IgD-negative memory B cell (primary cell): Measurements from ENCODE around the gene ENPP6. TPM values are rescaled to one million over a fixed set of nuclear protein-coding genes. Genes with fewer than 3 reads are reported as not detected.
A peak's percentile ranks its signal among the peaks of the same experiment; 100 is the strongest.
"Not testable (repeated sequence)": the region's sequence is repeated elsewhere in the genome, so short reads cannot be mapped to it uniquely, and the experiment has no call there.

ENCODE experiments used
- H3K27ac Mint-ChIP-seq, 3 donors: one replicate each; pipeline ENCODE4 v1.8.0; 2020 to 2022; ENCODE audit warnings: mild to moderate bottlenecking in 3 of 3, mixed read lengths in 3 of 3, moderate library complexity in 1 of 3
- H3K27me3 Mint-ChIP-seq: one replicate; pipeline ENCODE4 v1.8.0; 2021; ENCODE audit warnings: mixed read lengths
- H3K36me3 Mint-ChIP-seq: one replicate; pipeline ENCODE4 v1.8.0; 2020; ENCODE audit warnings: mild to moderate bottlenecking, mixed read lengths
- H3K4me1 Mint-ChIP-seq, 3 donors: one replicate each; pipeline ENCODE4 v1.8.0; 2020 to 2022; ENCODE audit warnings: mixed read lengths in 3 of 3, mild to moderate bottlenecking in 1 of 3
- H3K4me3 Mint-ChIP-seq, 4 donors: one replicate each; pipeline ENCODE4 v1.8.0; 2020 to 2022; ENCODE audit warnings: mild to moderate bottlenecking in 4 of 4, mixed read lengths in 4 of 4, moderate library complexity in 3 of 4
- H3K9me3 Mint-ChIP-seq, 3 donors: one replicate each; pipeline ENCODE4 v1.8.0; 2020 to 2021; ENCODE audit warnings: mixed read lengths in 3 of 3, mild to moderate bottlenecking in 1 of 3
- polyA plus RNA-seq: library from polyadenylated mRNA; unstranded; fragments of 300-500 nt; fragmentation: Illumina TruSeq; gene quantifications from one replicate; pipeline ENCODE4 v1.2.3, GENCODE V29; 2021

ENPP6 gene
- polyA plus RNA-seq, 1 donor from 2014 or later: not detected

GRCh38 chr4:184154199-184154598 is 63.5 kb downstream of the ENPP6 start:
- Mint-ChIP-seq H3K27me3 (peaks cover 18% of the 10 kb centered on the region), H3K36me3 (peaks cover 2% of the 10 kb centered on the region), H3K27ac (no peak overlapping the region), H3K9me3 (peaks cover 0 to 1% (median 0%) of the 10 kb centered on the region in 3 donors), H3K4me3 (no peak overlapping the region), H3K4me1 (no peaks in the 10 kb centered on the region)

GRCh38 chr4:184153781-184154180 is 63.9 kb downstream of the ENPP6 start:
- Mint-ChIP-seq H3K36me3 (peaks cover 2% of the 10 kb centered on the region), H3K4me1 (no peaks in the 10 kb centered on the region), H3K27ac (no peak overlapping the region), H3K9me3 (peaks cover 0 to 1% (median 0%) of the 10 kb centered on the region in 3 donors), H3K4me3 (no peak overlapping the region), H3K27me3 (peaks cover 18% of the 10 kb centered on the region)

- H3K4me1 Mint-ChIP-seq: no peaks in the 10 kb centered on the region
- no peak overlapping the region for H3K27ac Mint-ChIP-seq
- H3K36me3 Mint-ChIP-seq: peaks cover 2% of the 10 kb centered on the region
- H3K9me3 Mint-ChIP-seq: peaks cover 0 to 3% (median 0%) of the 10 kb centered on the region in 3 donors
- peaks cover 16% of the 10 kb centered on the region for H3K27me3 Mint-ChIP-seq
- no peak overlapping the region for H3K4me3 Mint-ChIP-seq
Observed at GRCh38 chr4:184151988-184152485, 65.6 kb downstream of the ENPP6 start.

- peaks cover 2% of the 10 kb centered on the region for H3K36me3 Mint-ChIP-seq
- H3K4me1 Mint-ChIP-seq: no peaks in the 10 kb centered on the region
- H3K9me3 Mint-ChIP-seq: peaks cover 0 to 3% (median 0%) of the 10 kb centered on the region in 3 donors
- H3K4me3 Mint-ChIP-seq: no peak overlapping the region
- no peak overlapping the region for H3K27ac Mint-ChIP-seq
- H3K27me3 Mint-ChIP-seq: peaks cover 9% of the 10 kb centered on the region
Observed at GRCh38 chr4:184150102-184150839, 67.4 kb downstream of the ENPP6 start.

- Mint-ChIP-seq H3K27me3 (peaks cover 8% of the 10 kb centered on the region), H3K4me1 (no peaks in the 10 kb centered on the region), H3K36me3 (peaks cover 2% of the 10 kb centered on the region), H3K4me3 (no peak overlapping the region), H3K9me3 (peaks cover 0 to 3% (median 0%) of the 10 kb centered on the region in 3 donors), H3K27ac (no peak overlapping the region)
Observed at GRCh38 chr4:184148738-184149637, 68.7 kb downstream of the ENPP6 start.

- peaks cover 2% of the 10 kb centered on the region for H3K36me3 Mint-ChIP-seq
- H3K9me3 Mint-ChIP-seq: peaks cover 0 to 4% (median 0%) of the 10 kb centered on the region in 3 donors
- no peak overlapping the region for H3K4me3 Mint-ChIP-seq
- no peak overlapping the region for H3K27ac Mint-ChIP-seq
- no peaks in the 10 kb centered on the region for H3K4me1 Mint-ChIP-seq
- H3K27me3 Mint-ChIP-seq: peaks cover 8% of the 10 kb centered on the region
Observed at GRCh38 chr4:184147858-184148737, 69.6 kb downstream of the ENPP6 start.

GRCh38 chr4:184146951-184147350 is 70.7 kb downstream of the ENPP6 start:
- Mint-ChIP-seq H3K36me3 (no peaks in the 10 kb centered on the region), H3K27ac (no peak overlapping the region), H3K27me3 (peaks cover 3% of the 10 kb centered on the region), H3K4me1 (no peaks in the 10 kb centered on the region), H3K9me3 (peaks cover 0 to 4% (median 0%) of the 10 kb centered on the region in 3 donors), H3K4me3 (peak overlapping the region in 1 of 4 donors; percentile 3)

- no peak overlapping the region for H3K4me3 Mint-ChIP-seq
- H3K27me3 Mint-ChIP-seq: no peaks in the 10 kb centered on the region
- H3K27ac Mint-ChIP-seq: no peak overlapping the region
- H3K36me3 Mint-ChIP-seq: peaks cover 2% of the 10 kb centered on the region
- no peaks in the 10 kb centered on the region for H3K4me1 Mint-ChIP-seq
- peaks cover 0 to 5% (median 4%) of the 10 kb centered on the region in 3 donors for H3K9me3 Mint-ChIP-seq
Observed at GRCh38 chr4:184145596-184145995, 72.1 kb downstream of the ENPP6 start.

GRCh38 chr4:184143770-184144564 is 73.7 kb downstream of the ENPP6 start:
- no peak overlapping the region for H3K27ac Mint-ChIP-seq
- H3K4me1 Mint-ChIP-seq: no peaks in the 10 kb centered on the region
- H3K9me3 Mint-ChIP-seq: peaks cover 0 to 6% (median 5%) of the 10 kb centered on the region in 3 donors
- peaks cover 2% of the 10 kb centered on the region for H3K36me3 Mint-ChIP-seq
- no peak overlapping the region for H3K4me3 Mint-ChIP-seq
- H3K27me3 Mint-ChIP-seq: no peaks in the 10 kb centered on the region

- H3K4me3 Mint-ChIP-seq: no peak overlapping the region
- no peaks in the 10 kb centered on the region for H3K4me1 Mint-ChIP-seq
- H3K27ac Mint-ChIP-seq: peak overlapping the region in 1 of 3 donors; percentile 71
- no peaks in the 10 kb centered on the region for H3K27me3 Mint-ChIP-seq
- peaks cover 2% of the 10 kb centered on the region for H3K36me3 Mint-ChIP-seq
- H3K9me3 Mint-ChIP-seq: peaks cover 2 to 11% (median 8%) of the 10 kb centered on the region in 3 donors
Observed at GRCh38 chr4:184142121-184143000, 75.3 kb downstream of the ENPP6 start.

- not testable (repeated sequence) for H3K4me3 Mint-ChIP-seq, H3K27ac Mint-ChIP-seq, H3K36me3 Mint-ChIP-seq, H3K4me1 Mint-ChIP-seq, H3K27me3 Mint-ChIP-seq
- peaks cover 8 to 19% (median 15%) of the 10 kb centered on the region in 3 donors for H3K9me3 Mint-ChIP-seq
Observed at GRCh38 chr4:184140901-184141300, 76.8 kb downstream of the ENPP6 start.

GRCh38 chr4:184136525-184136924 is 81.1 kb downstream of the ENPP6 start:
- H3K27ac Mint-ChIP-seq: no peak overlapping the region
- peaks cover 2% of the 10 kb centered on the region for H3K36me3 Mint-ChIP-seq
- H3K4me3 Mint-ChIP-seq: no peak overlapping the region
- no peaks in the 10 kb centered on the region for H3K27me3 Mint-ChIP-seq
- no peaks in the 10 kb centered on the region for H3K4me1 Mint-ChIP-seq
- peaks cover 8 to 20% (median 13%) of the 10 kb centered on the region in 3 donors for H3K9me3 Mint-ChIP-seq

- no peak overlapping the region for H3K4me3 Mint-ChIP-seq
- H3K36me3 Mint-ChIP-seq: no peaks in the 10 kb centered on the region
- no peak overlapping the region for H3K27ac Mint-ChIP-seq
- H3K9me3 Mint-ChIP-seq: peaks cover 0 to 6% (median 0%) of the 10 kb centered on the region in 3 donors
- H3K27me3 Mint-ChIP-seq: peaks cover 8% of the 10 kb centered on the region
- H3K4me1 Mint-ChIP-seq: no peaks in the 10 kb centered on the region
Observed at GRCh38 chr4:184126800-184127199, 90.9 kb downstream of the ENPP6 start.
